H1 (cell line): ENCODE data around the gene LIN37. TPM values are rescaled to one million over a fixed set of nuclear protein-coding genes. Genes with fewer than 3 reads are reported as not detected.

ENCODE experiments used
- CTCF ChIA-PET: fragments of 300-600 bp; sonication (Branson Sonifier 250); formaldehyde crosslinking; loops from one replicate; lab custom pipeline; 2021; ENCODE audit not compliant: partially characterized antibody; lab: Charles Lee
- POLR2A ChIA-PET: fragments of 300-600 bp; sonication (Branson Sonifier 250); formaldehyde crosslinking; loops from one replicate; lab custom pipeline; 2021; ENCODE audit warnings: inconsistent platforms; ENCODE audit not compliant: partially characterized antibody; lab: Charles Lee
- DNase-seq, 2 experiments: peaks; one replicate each; pipeline versions ENCODE4 v3.0.0 to v3.0.0-alpha.2; 2010 to 2022; ENCODE audit warnings: low spot score in 2 of 2, low read depth in 1 of 2, mixed read lengths in 1 of 2
- FAIRE-seq: peaks from 2 replicates; lab custom pipeline; 2011; peaks lifted over from hg19 to GRCh38; lab: Jason Lieb, UNC
- H2AFZ ChIP-seq: 2 replicates; pipeline ENCODE4 v1.8.1; 2012; ENCODE audit warnings: low read length, inconsistent platforms
- H2AK5ac ChIP-seq: 2 replicates; pipeline ENCODE4 v1.6.1; 2013; ENCODE audit warnings: low read depth, low read length
- H2BK120ac ChIP-seq: replicated peaks from 2 replicates; pipeline ENCODE3; 2013; ENCODE audit warnings: low read depth, low read length, inconsistent platforms
- H2BK12ac ChIP-seq: 2 replicates; pipeline ENCODE4 v1.6.1; 2013; ENCODE audit warnings: low read depth, low read length
- H2BK15ac ChIP-seq: 2 replicates; pipeline ENCODE4 v1.6.1; 2013; ENCODE audit warnings: low read length
- H2BK20ac ChIP-seq: 2 replicates; pipeline ENCODE4 v1.6.1; 2013; ENCODE audit warnings: low read length
- H2BK5ac ChIP-seq: 2 replicates; pipeline ENCODE4 v1.6.1; 2013; ENCODE audit warnings: low read depth, low read length
- H3K14ac ChIP-seq: 2 replicates; pipeline ENCODE4 v1.6.1; 2013; ENCODE audit warnings: inconsistent platforms; ENCODE audit not compliant: insufficient read length
- H3K18ac ChIP-seq: 2 replicates; pipeline ENCODE4 v1.6.1; 2013; ENCODE audit warnings: low read length; ENCODE audit errors: extremely low read depth
- H3K23ac ChIP-seq: 2 replicates; pipeline ENCODE4 v1.6.1; 2013; ENCODE audit warnings: inconsistent platforms; ENCODE audit not compliant: insufficient read length
- H3K23me2 ChIP-seq: 2 replicates; pipeline ENCODE4 v1.6.1; 2013; ENCODE audit warnings: low read depth, low read length
- H3K27ac ChIP-seq: 2 replicates; pipeline ENCODE4 v1.6.1; 2011; ENCODE audit warnings: low read depth, low read length, inconsistent platforms
- H3K27me3 ChIP-seq, 4 experiments: replicated peaks in 1 of 4; 1 replicate in 1 of 4; 2 replicates in 3 of 4; pipeline versions ENCODE4 v1.6.1 to v1.8.1; 2011 to 2013; ENCODE audit warnings: low read length in 3 of 4, mild to moderate bottlenecking in 3 of 4, inconsistent platforms in 2 of 4, mixed read lengths in 2 of 4, moderate library complexity in 1 of 4; ENCODE audit not compliant: control insufficient read depth in 3 of 4, insufficient read depth in 3 of 4; ENCODE audit errors: extremely low read depth in 1 of 4
- H3K36me3 ChIP-seq, 4 experiments: 2 replicates each; pipeline versions ENCODE4 v1.6.1 to v1.8.1; 2011 to 2013; ENCODE audit warnings: mild to moderate bottlenecking in 4 of 4, low read length in 3 of 4, moderate library complexity in 2 of 4, control low read depth in 1 of 4, inconsistent platforms in 1 of 4; ENCODE audit not compliant: insufficient read depth in 4 of 4, control insufficient read depth in 2 of 4
- H3K4ac ChIP-seq: replicated peaks from 2 replicates; pipeline ENCODE3; 2013; ENCODE audit warnings: low read length, low read depth, mixed read lengths, inconsistent platforms; ENCODE audit not compliant: insufficient read length
- H3K4me1 ChIP-seq, 4 experiments: replicated peaks in 1 of 4; 1 replicate in 1 of 4; 2 replicates in 3 of 4; pipeline versions ENCODE4 v1.6.1 to v1.8.1; 2011 to 2013; ENCODE audit warnings: low read length in 3 of 4, inconsistent platforms in 2 of 4, mixed read lengths in 1 of 4; ENCODE audit not compliant: insufficient read depth in 4 of 4, control insufficient read depth in 3 of 4
- H3K4me2 ChIP-seq, 2 experiments: 2 replicates each; pipeline versions ENCODE4 v1.6.1 to v1.8.1; 2011 to 2013; ENCODE audit warnings: low read depth in 2 of 2, low read length in 2 of 2, control low read depth in 1 of 2, inconsistent platforms in 1 of 2, mild to moderate bottlenecking in 1 of 2; ENCODE audit not compliant: insufficient read depth in 1 of 2
- H3K4me3 ChIP-seq, 4 experiments: fragments of 200-600, 300-600 bp in 1 of 4; sonication (generic), shearing (Covaris generic), sonication (Bioruptor Twin) in 1 of 4; 2 replicates each; pipeline versions ENCODE4 v1.5.1 to v1.8.1; 2011 to 2016; ENCODE audit warnings: low read length in 4 of 4, low read depth in 3 of 4, control low read depth in 2 of 4, inconsistent platforms in 2 of 4, mild to moderate bottlenecking in 2 of 4, mixed read lengths in 1 of 4, moderate library complexity in 1 of 4; ENCODE audit not compliant: insufficient read depth in 2 of 4; ENCODE audit errors: extremely low read depth in 1 of 4
- H3K56ac ChIP-seq: replicated peaks from 2 replicates; pipeline ENCODE3; 2013; ENCODE audit warnings: low read depth, mild to moderate bottlenecking, mixed read lengths, low read length, inconsistent platforms; ENCODE audit not compliant: insufficient read length
- H3K79me1 ChIP-seq: 2 replicates; pipeline ENCODE4 v1.6.1; 2013; ENCODE audit warnings: low read depth, low read length, control low read depth
- H3K79me2 ChIP-seq, 2 experiments: 2 replicates each; pipeline versions ENCODE4 v1.6.1 to v1.8.1; 2012 to 2013; ENCODE audit warnings: low read length in 2 of 2, mild to moderate bottlenecking in 2 of 2, inconsistent platforms in 1 of 2; ENCODE audit not compliant: insufficient read depth in 2 of 2, control insufficient read depth in 1 of 2
- H3K9ac ChIP-seq, 4 experiments: replicated peaks in 1 of 4; 1 replicate in 1 of 4; 2 replicates in 3 of 4; pipeline versions ENCODE4 v1.6.1 to v1.8.1; 2011 to 2013; ENCODE audit warnings: low read depth in 3 of 4, low read length in 3 of 4, control low read depth in 2 of 4, mild to moderate bottlenecking in 2 of 4, moderate library complexity in 2 of 4, inconsistent platforms in 1 of 4; ENCODE audit errors: extremely low read depth in 1 of 4
- H3K9me3 ChIP-seq, 2 experiments: 2 replicates each; pipeline versions ENCODE4 v1.6.1 to v1.8.1; 2012 to 2013; ENCODE audit warnings: mild to moderate bottlenecking in 2 of 2, moderate library complexity in 2 of 2, control low read depth in 1 of 2, inconsistent platforms in 1 of 2, low read depth in 1 of 2, low read length in 1 of 2, mixed read lengths in 1 of 2; ENCODE audit not compliant: insufficient read depth in 2 of 2
- H4K20me1 ChIP-seq, 2 experiments: replicated peaks in 1 of 2; 2 replicates each; pipeline versions ENCODE3 to v1.8.1; 2011 to 2013; ENCODE audit warnings: inconsistent platforms in 2 of 2, low read length in 2 of 2, mild to moderate bottlenecking in 1 of 2; ENCODE audit not compliant: insufficient read depth in 2 of 2, control insufficient read depth in 1 of 2
- H4K5ac ChIP-seq: 2 replicates; pipeline ENCODE4 v1.6.1; 2013; ENCODE audit warnings: low read length, low read depth, mixed read lengths, inconsistent platforms; ENCODE audit not compliant: insufficient read length
- H4K8ac ChIP-seq: 2 replicates; pipeline ENCODE4 v1.8.0; 2013; ENCODE audit warnings: mild to moderate bottlenecking, moderate library complexity, low read length, inconsistent platforms; ENCODE audit not compliant: insufficient read depth; ENCODE audit errors: extremely low read depth
- H4K91ac ChIP-seq: replicated peaks from 2 replicates; pipeline ENCODE3; 2013; ENCODE audit warnings: low read length, mixed read lengths, inconsistent platforms; ENCODE audit not compliant: insufficient read length
- ATF2 ChIP-seq: IDR thresholded peaks from 2 replicates; pipeline ENCODE4 v1.6.1; 2012; ENCODE audit warnings: low read length, inconsistent platforms
- EZH2 ChIP-seq: fragments of 200-600 bp; sonication (generic); IDR thresholded peaks from 2 replicates; pipeline ENCODE4 v1.7.1; 2012; ENCODE audit warnings: low read depth, mild to moderate bottlenecking, moderate library complexity, low read length, inconsistent platforms; ENCODE audit not compliant: severe bottlenecking
- FOSL1 ChIP-seq: IDR thresholded peaks from 2 replicates; pipeline ENCODE4 v1.6.1; 2011; ENCODE audit warnings: mild to moderate bottlenecking, low read depth, low read length, moderate library complexity; ENCODE audit not compliant: insufficient read depth
- HDAC6 ChIP-seq: IDR thresholded peaks from one replicate; pipeline ENCODE4 v1.7.1; 2012; ENCODE audit warnings: low read depth, mild to moderate bottlenecking, inconsistent platforms, low read length, moderate library complexity
- KDM4A ChIP-seq: IDR thresholded peaks from one replicate; pipeline ENCODE4 v1.7.1; 2012; ENCODE audit warnings: low read depth, mild to moderate bottlenecking, moderate library complexity, low read length, inconsistent platforms; ENCODE audit not compliant: severe bottlenecking
- SIN3A ChIP-seq, 2 experiments: IDR thresholded peaks in 1 of 2; conservative IDR thresholded peaks in 1 of 2; 2 replicates each; pipeline ENCODE4 v1.6.1; 2011 to 2012; ENCODE audit warnings: low read length in 2 of 2, improper control_type of control experiment in 1 of 2, low read depth in 1 of 2, mild to moderate bottlenecking in 1 of 2
- SIX5 ChIP-seq: IDR thresholded peaks from 2 replicates; pipeline ENCODE4 v1.6.1; 2011; ENCODE audit warnings: mild to moderate bottlenecking, low read depth, low read length
- WGBS, 2 experiments: shearing (Covaris generic) in 1 of 2; methylation state at CpG; one replicate each; pipeline versions ENCODE4 v1.1.6 to v1.1.7; 2013 to 2015; ENCODE audit warnings: low lambda C conversion rate in 2 of 2, mixed read lengths in 2 of 2, inconsistent platforms in 1 of 2, low coverage in 1 of 2, missing lambda C conversion rate in 1 of 2; ENCODE audit not compliant: insufficient replicate concordance in 2 of 2, insufficient coverage in 1 of 2, insufficient read length in 1 of 2; ENCODE audit errors: extremely low coverage in 1 of 2, missing lambda C conversion rate in 1 of 2; 5-methylcytosine and 5-hydroxymethylcytosine counted together
- polyA plus RNA-seq, 7 experiments: library from polyadenylated mRNA; depleted of rRNA in 3 of 7; stranded (reverse) in 5 of 7; unstranded in 2 of 7; fragments of >200 nt in 5 of 7; fragments of 200-250 nt in 2 of 7; gene quantifications; 1 replicate in 5 of 7; 2 replicates in 1 of 7; 4 replicates in 1 of 7; pipeline versions ENCODE4 v1.2.1 to v1.2.3, GENCODE V29; 2011 to 2013; ENCODE audit warnings: missing spikeins in 2 of 7, mixed read lengths in 2 of 7
- total RNA-seq: library from RNA; stranded (reverse); fragmentation: NEBNext Ultra II Directional; extraction: Animal tissue kit (Norgen Biotek cat#: 25700); gene quantifications from 2 replicates; pipeline ENCODE4 v1.2.1, GENCODE V29; 2021
- TF ChIP-seq, protein P1 (sequence below): IDR thresholded peaks from 2 replicates; pipeline ENCODE4 v1.6.1; 2012; ENCODE audit warnings: inconsistent platforms

Gene LIN37
- total and polyA plus RNA-seq, 2 of the 8 experiments (the other 6 are each of a cell fraction or from before 2014, with no cell fraction given): 3.8 to 9.8 TPM

DNA sequence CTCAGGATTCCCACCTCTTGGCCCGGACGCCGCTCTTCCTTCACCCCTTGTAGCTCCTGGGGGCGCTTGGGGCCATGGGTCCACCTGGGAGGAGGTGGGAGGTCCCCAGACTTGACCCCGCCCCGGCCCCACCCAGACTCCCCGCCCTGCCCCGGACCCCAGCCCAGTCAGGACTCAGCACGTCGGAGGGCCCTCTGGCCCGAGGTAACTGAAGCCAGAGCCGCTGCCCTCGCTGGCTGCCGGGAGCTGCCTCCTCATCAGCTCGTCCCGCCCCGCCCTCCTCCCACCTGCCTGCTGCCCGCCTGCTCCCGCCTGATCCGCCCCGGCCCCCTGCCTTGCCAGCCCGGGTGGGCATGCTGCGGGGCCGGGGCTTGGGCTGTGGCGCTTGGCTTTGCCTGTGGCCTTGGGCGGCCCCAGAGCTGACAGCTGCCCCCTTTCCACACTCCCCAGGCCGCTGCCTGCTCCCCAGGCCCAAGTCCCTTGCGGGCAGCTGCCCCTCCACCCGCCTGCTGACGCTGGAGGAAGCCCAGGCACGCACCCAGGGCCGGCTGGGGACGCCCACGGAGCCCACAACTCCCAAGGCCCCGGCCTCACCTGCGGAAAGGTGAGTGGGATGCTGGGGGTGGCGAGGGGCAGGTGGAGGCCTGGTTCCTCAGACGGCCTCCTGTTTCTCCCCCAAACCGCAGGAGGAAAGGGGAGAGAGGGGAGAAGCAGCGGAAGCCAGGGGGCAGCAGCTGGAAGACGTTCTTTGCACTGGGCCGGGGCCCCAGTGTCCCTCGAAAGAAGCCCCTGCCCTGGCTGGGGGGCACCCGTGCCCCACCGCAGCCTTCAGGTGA is 36.3 kb downstream of the LIN37 start:
- peak overlapping the region; percentile 29 for H4K5ac ChIP-seq
- peak overlapping the region; percentile 50; the same call in 1 of the 2 replicates for H2AFZ ChIP-seq
- peaks cover 0 to 12% of the 10 kb centered on the region in 2 experiments for H4K20me1 ChIP-seq
- H3K9me3 ChIP-seq: no peaks in the 10 kb centered on the region
- H2BK20ac ChIP-seq: no peak overlapping the region
- peak overlapping the region; percentile 69 for H3K4ac ChIP-seq
- H3K27me3 ChIP-seq: no peaks in the 10 kb centered on the region; a peak in 1 of 7 replicates
- H3K79me1 ChIP-seq: no peaks in the 10 kb centered on the region
- H3K23ac ChIP-seq: no peak overlapping the region
- H3K4me1 ChIP-seq: peaks cover 0 to 12% (median 4%) of the 10 kb centered on the region in 4 experiments; a peak in 6 of 7 replicates
- H3K9ac ChIP-seq: peak overlapping the region in 1 of 4 experiments; percentile 71; a peak in 2 of 7 replicates
- H2AK5ac ChIP-seq: no peak overlapping the region
- no peak overlapping the region for H3K14ac ChIP-seq
- H2BK5ac ChIP-seq: no peak overlapping the region; the same call in 1 of the 2 replicates
- H3K36me3 ChIP-seq: no peaks in the 10 kb centered on the region
- peak overlapping the region; percentile 77 for H3K56ac ChIP-seq
- H4K91ac ChIP-seq: peak overlapping the region; percentile 81
- peak overlapping the region; percentile 87 for H3K18ac ChIP-seq
- POLR2A ChIA-PET: interaction anchor here (0.8 to 1.8 kb wide), 8 partner anchors 8 to 54 kb away, joined by 3 to 7 read pairs (median 4); partner anchors contain the start of genes PSENEN and U2AF1L4
- H3K79me2 ChIP-seq: no peaks in the 10 kb centered on the region
- FAIRE-seq: no peak
- H2BK15ac ChIP-seq: peak overlapping the region; percentile 95; the same call in 1 of the 2 replicates
- H3K27ac ChIP-seq: no peak overlapping the region
- 0 out of 2 replicates have a peak overlapping the region, but pooled peaks have one; percentile 84 for H2BK12ac ChIP-seq
- peak overlapping the region; percentile 67 to 85 for H3K4me2 ChIP-seq
- CTCF ChIA-PET: interaction anchor here (0.6 to 1.6 kb wide), 15 partner anchors 16 to 156 kb away, joined by 3 to 7 read pairs (median 3); no protein-coding TSS in a partner anchor
- WGBS, 2 experiments: 4% methylated on average over 23 of the region's 45 CpGs; no CpG with 5 or more reads in 1 of the 2 experiments
- peaks cover 11% of the 10 kb centered on the region for H3K23me2 ChIP-seq
- peak; percentile 75 to 91 for DNase-seq
- peak overlapping the region; percentile 58; the same call in 1 of the 2 replicates for H4K8ac ChIP-seq
- no peak overlapping the region for H2BK120ac ChIP-seq
- H3K4me3 ChIP-seq: peak overlapping the region; percentile 42 to 72 (median 66)
- TF ChIP-seq SIN3A (conservative IDR thresholded peaks at IDR 0.05 in 1 of 2, IDR thresholded peaks at IDR 0.05 in 1 of 2; ENCODE audit: low read depth in 1 of 2, low read length in 2 of 2): no peak; a peak in 1 of 4 replicates
- TF ChIP-seq, protein P1, sequence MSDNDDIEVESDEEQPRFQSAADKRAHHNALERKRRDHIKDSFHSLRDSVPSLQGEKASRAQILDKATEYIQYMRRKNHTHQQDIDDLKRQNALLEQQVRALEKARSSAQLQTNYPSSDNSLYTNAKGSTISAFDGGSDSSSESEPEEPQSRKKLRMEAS: peak; percentile 73
- no peak for TF ChIP-seq SIX5
- no peak for TF ChIP-seq HDAC6
- no peak for TF ChIP-seq FOSL1
- TF ChIP-seq ATF2: no peak
- TF ChIP-seq EZH2: peak; percentile 23
- peak; percentile 48 for TF ChIP-seq KDM4A
